Heart right ventricle (tissue), 16 donors: ENCODE measurements around the gene PSMC5. TPM values are rescaled to one million over a fixed set of nuclear protein-coding genes. Genes with fewer than 3 reads are reported as not detected.

Experiments used
- ATAC-seq, 8 donors: fragments of 200-7000 bp; cut with Tn5 transposase; one replicate each; pipeline ENCODE4 v1.9.1; 2020; ENCODE audit warnings: mild to moderate bottlenecking in 8 of 8, moderate library complexity in 8 of 8, moderate number of reproducible peaks in 1 of 8
- DNase-seq, 2 donors: peaks; one replicate each; pipeline ENCODE4 v3.0.0-alpha.2; 2020
- H3K27ac ChIP-seq, 10 donors: fragments of 200-600 bp; sonication (generic) in 2 of 10; one replicate each; pipeline versions ENCODE4 v1.5.0 to v1.8.0; 2020 to 2022; ENCODE audit warnings: mild to moderate bottlenecking in 3 of 10
- H3K27me3 ChIP-seq, 7 donors: fragments of 200-600 bp; one replicate each; pipeline ENCODE4 v1.8.0; 2021 to 2022; ENCODE audit warnings: mild to moderate bottlenecking in 2 of 7
- H3K36me3 ChIP-seq, 9 donors: fragments of 200-600 bp; sonication (generic) in 1 of 9; one replicate each; pipeline versions ENCODE4 v1.5.0 to v1.8.0; 2020 to 2022; ENCODE audit warnings: mild to moderate bottlenecking in 2 of 9
- H3K4me1 ChIP-seq, 9 donors: fragments of 200-600 bp; sonication (generic) in 1 of 9; one replicate each; pipeline versions ENCODE4 v1.5.0 to v1.8.0; 2020 to 2022; ENCODE audit warnings: mild to moderate bottlenecking in 4 of 9
- H3K4me3 ChIP-seq, 10 donors: fragments of 200-600 bp; sonication (generic) in 2 of 10; one replicate each; pipeline versions ENCODE4 v1.5.0 to v1.8.0; 2020 to 2022; ENCODE audit warnings: mild to moderate bottlenecking in 7 of 10, moderate library complexity in 2 of 10
- H3K9me3 ChIP-seq, 11 donors: fragments of 200-600 bp in 10 of 11; sonication (generic) in 2 of 11; one replicate each; pipeline versions ENCODE4 v1.5.0 to v1.8.0; 2013 to 2022; ENCODE audit warnings: mild to moderate bottlenecking in 2 of 11, control low read depth in 1 of 11, moderate library complexity in 1 of 11
- WGBS, 2 donors: extraction: QIAGEN DNeasy Blood & Tissue Kit; methylation state at CpG; one replicate each; pipeline ENCODE4 v1.1.7; 2013; ENCODE audit warnings: inconsistent platforms in 1 of 2; 5-methylcytosine and 5-hydroxymethylcytosine counted together
- intact Hi-C, 10 donors: fragments of 100-400 bp; cut with DNase I; formaldehyde crosslinking; loops; one replicate each; pipeline versions ENCODE4 v1.11.1 to v1.14.2; 2022
- polyA plus RNA-seq, 2 donors: library from polyadenylated mRNA; stranded (reverse); fragments of 200-250 nt; gene quantifications; one replicate each; pipeline ENCODE4 v1.2.3, GENCODE V29; 2013
- total RNA-seq, 10 donors: library from RNA; stranded (reverse); fragmentation: NEBNext Ultra II Directional in 3 of 10; extraction: Animal tissue kit (Norgen Biotek cat#: 25700) in 3 of 10; gene quantifications; one replicate each; pipeline versions ENCODE4 v1.2.1 to v1.2.4, GENCODE V29; 2021 to 2023
- TF ChIP-seq, protein P1 (sequence below), 9 donors: fragments of 200-600 bp; sonication (generic) in 2 of 9; IDR thresholded peaks; one replicate each; pipeline versions ENCODE4 v1.5.0 to v1.8.0; 2021 to 2022; ENCODE audit warnings: antibody characterized with exemption in 9 of 9, mild to moderate bottlenecking in 5 of 9, moderate library complexity in 1 of 9
- donor health status: Arrhythmogenic right ventricular cardiomyopathy.
- donor health status: ischemic (EF 13 %, LVEDD 7.1; RV severe dilation, severe dysfunction).
- donor health status: healthy with polysubstance abuse.
- donor health status: DM: no; HTN: yes; CAD: no.
- donor health status: DM: no; HTN: no; CAD: no.
- donor health status: ischemic (EF 25% LVEDD 6.9; RV normal size, moderate dysfunction).
- donor health status: ischemic (EF 25% LVEDD 5.7; RV mildly dilated, moderate dysfunction).
- donor health status: healthy.
- donor health status: DM: yes; HTN: yes; CAD: no.
- donor health status: Ischemic cardiomyopathy.
- donor health status: ischemic (EF 35%, LVEDD 5.7; RV mildly dilated, moderate dysfunction).
- donor health status: nonischemic (EF 11% LVEDD 7.7; RV severe dilation, severe dysfunction).
- donor health status: DM: yes; HTN: yes; CAD: no.
- donor health status: PGD.
- donor health status: ischemic (EF 29% LVEDD 5.4; RV normal size, mild dysfunction).
- donor health status: nonischemic (EF 23%, LVEDD 6.1; RV moderate dilation, normal function).

PSMC5 gene
- total and polyA plus RNA-seq, 12 donors, result 92.9 to 228 (median 122) TPM

DNA sequence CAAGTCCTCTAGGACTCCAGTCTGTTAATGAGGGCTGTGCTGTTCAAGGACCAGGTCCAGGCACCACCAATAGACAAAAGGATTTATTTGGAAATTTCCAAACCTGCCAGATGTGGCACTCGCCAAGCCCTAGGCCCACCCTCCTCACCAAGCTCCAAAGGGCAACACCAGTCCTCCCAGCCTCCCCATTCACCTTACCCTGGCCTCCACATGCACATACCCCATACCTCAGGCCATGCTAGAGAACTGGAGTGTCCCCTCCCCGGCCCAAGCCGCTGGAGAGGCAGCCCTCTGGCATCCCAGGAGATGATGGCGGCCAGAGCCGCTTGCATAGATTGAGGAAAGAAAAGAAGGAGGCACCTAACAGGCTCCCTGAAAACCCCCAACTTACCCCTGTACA is 4.8 kb downstream of the PSMC5 start:
- WGBS, 2 donors, result 86 to 89% methylated on average over 5 of the region's 5 CpGs
- no peaks in the 10 kb centered on the region for H3K27me3 ChIP-seq
- peaks cover 4 to 84% (median 66%) of the 10 kb centered on the region in 9 donors for H3K36me3 ChIP-seq
- peak overlapping the region in 1 of 10 donors; percentile 5 for H3K27ac ChIP-seq
- DNase-seq, result no peak
- peaks cover 5 to 32% (median 20%) of the 10 kb centered on the region in 9 donors for H3K4me1 ChIP-seq
- intact Hi-C loops, result loop anchor here in 1 of 10 donors (10.0 kb wide), 1 partner anchor 137 kb away; no protein-coding TSS in a partner anchor
- TF ChIP-seq, protein P1, sequence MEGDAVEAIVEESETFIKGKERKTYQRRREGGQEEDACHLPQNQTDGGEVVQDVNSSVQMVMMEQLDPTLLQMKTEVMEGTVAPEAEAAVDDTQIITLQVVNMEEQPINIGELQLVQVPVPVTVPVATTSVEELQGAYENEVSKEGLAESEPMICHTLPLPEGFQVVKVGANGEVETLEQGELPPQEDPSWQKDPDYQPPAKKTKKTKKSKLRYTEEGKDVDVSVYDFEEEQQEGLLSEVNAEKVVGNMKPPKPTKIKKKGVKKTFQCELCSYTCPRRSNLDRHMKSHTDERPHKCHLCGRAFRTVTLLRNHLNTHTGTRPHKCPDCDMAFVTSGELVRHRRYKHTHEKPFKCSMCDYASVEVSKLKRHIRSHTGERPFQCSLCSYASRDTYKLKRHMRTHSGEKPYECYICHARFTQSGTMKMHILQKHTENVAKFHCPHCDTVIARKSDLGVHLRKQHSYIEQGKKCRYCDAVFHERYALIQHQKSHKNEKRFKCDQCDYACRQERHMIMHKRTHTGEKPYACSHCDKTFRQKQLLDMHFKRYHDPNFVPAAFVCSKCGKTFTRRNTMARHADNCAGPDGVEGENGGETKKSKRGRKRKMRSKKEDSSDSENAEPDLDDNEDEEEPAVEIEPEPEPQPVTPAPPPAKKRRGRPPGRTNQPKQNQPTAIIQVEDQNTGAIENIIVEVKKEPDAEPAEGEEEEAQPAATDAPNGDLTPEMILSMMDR (IDR thresholded peaks at IDR 0.05), result no peak
- no peaks in the 10 kb centered on the region for H3K9me3 ChIP-seq
- ATAC-seq, result no peak
- no peak overlapping the region for H3K4me3 ChIP-seq

DNA sequence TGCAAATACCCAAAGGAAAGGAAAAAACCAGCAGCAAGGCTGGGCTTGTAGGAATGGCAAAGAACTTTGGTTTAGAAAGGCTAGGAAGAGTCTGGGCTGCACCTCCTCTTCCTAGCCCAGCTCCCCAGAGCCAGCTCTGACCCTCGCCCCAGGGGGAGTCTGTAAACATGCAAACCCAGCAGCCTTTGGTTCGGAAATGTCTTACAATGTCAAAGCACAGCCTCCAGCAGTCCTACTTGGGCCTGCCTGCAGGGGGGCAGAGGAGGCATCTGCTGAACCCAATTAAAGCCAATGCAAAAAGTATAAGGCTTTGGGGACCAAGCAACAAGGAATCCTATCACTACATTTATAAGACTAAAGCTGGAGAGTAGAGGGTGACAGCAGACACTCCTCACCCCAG is 5.2 kb downstream of the PSMC5 start:
- Histone ChIP-seq H3K9me3 (no peaks in the 10 kb centered on the region), H3K4me1 (peaks cover 5 to 35% (median 22%) of the 10 kb centered on the region in 9 donors), H3K27ac (no peak overlapping the region), H3K4me3 (no peak overlapping the region), H3K36me3 (peaks cover 4 to 88% (median 66%) of the 10 kb centered on the region in 9 donors), H3K27me3 (no peaks in the 10 kb centered on the region)
- intact Hi-C loops, result loop anchor here in 1 of 10 donors (10.0 kb wide), 1 partner anchor 138 kb away; no protein-coding TSS in a partner anchor
- DNase-seq, result no peak
- ATAC-seq, result no peak
- WGBS, 2 donors, result 75 to 83% methylated on average over 2 of the region's 2 CpGs
- TF ChIP-seq, protein P1 (IDR thresholded peaks at IDR 0.05), result no peak

DNA sequence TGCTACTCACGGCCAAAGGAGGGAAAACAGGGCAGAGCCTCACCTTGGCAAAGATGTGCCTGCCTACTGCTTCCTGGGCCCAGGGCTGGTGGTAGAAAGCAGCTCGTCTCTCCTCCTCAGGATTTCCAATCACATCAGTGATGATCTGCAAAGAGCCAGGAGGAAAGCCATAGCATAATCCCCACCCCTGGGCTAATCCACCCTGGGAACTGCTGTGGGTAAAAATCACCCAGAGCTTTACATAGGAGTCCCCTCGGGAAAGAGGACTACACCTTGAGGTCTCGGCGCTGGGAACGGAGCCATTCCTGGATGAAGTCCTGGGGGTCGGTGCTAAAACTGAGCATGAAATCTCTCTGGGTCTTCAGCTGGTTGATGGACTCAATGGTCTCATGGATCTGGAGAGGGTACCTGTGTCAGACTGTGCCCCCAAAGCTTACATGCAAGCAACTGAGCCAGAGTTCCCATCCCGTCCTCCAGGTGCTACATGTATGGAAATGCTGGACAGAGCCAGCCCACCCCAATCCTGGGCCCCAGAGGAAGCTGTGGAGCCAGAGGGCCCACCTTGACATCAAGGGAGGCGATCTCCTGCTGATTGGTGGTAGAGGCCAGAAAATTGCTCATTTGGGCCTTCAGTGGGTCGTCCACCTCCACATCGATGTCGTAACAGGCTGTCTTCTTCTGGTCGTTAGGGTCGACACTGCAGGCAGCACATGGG is 6.0 kb downstream of the PSMC5 start:
- WGBS, 2 donors, result 81 to 86% methylated on average over 14 of the region's 14 CpGs
- Histone ChIP-seq H3K9me3 (no peaks in the 10 kb centered on the region), H3K27ac (no peak overlapping the region), H3K4me3 (no peak overlapping the region), H3K4me1 (peaks cover 12 to 40% (median 22%) of the 10 kb centered on the region in 9 donors), H3K27me3 (no peaks in the 10 kb centered on the region), H3K36me3 (peaks cover 4 to 92% (median 66%) of the 10 kb centered on the region in 9 donors)
- intact Hi-C loops, result loop anchor here in 1 of 10 donors (10.0 kb wide), 1 partner anchor 138 kb away; no protein-coding TSS in a partner anchor
- ATAC-seq (no peak), DNase-seq (no peak)
- TF ChIP-seq, protein P1 (IDR thresholded peaks at IDR 0.05), result no peak

DNA sequence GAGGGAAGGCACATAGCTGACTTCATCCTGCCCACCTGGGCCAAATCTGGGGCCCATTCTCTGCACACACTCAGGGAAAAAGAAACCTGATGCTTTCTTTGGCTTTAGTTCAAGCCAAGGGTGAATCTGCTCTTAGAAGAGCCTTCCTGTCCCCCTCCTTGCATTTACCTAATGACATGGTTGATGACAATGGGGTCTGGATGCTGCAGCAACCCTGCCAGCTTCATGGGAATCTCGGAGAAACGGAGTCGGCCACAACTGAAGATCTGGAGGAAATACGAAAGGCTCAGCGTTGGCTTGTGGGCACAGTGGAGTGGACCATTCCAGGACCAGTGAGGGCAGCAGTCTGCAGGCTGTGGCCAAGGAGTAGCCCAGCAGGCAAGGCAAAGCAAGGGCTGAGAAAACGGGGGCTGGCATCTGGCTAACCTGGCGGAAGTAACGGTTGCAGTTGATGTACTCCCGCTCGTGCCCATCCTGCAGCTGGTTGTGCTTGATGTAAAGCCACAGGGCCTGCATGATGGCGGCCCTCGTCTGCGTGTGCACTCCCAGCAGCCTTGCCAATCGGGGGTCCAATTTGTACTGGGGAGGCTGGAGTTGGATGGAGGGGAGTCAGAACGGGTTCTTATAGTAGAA is 6.6 kb downstream of the PSMC5 start:
- Histone ChIP-seq H3K27me3 (no peaks in the 10 kb centered on the region), H3K36me3 (peaks cover 4 to 90% (median 64%) of the 10 kb centered on the region in 9 donors), H3K4me1 (peaks cover 12 to 40% (median 22%) of the 10 kb centered on the region in 9 donors), H3K27ac (no peak overlapping the region), H3K9me3 (no peaks in the 10 kb centered on the region), H3K4me3 (no peak overlapping the region)
- WGBS, 2 donors, result 91 to 92% methylated on average over 15 of the region's 15 CpGs
- intact Hi-C loops, result loop anchor here in 1 of 10 donors (10.0 kb wide), 1 partner anchor 139 kb away; no protein-coding TSS in a partner anchor
- DNase-seq (no peak), ATAC-seq (no peak)
- TF ChIP-seq, protein P1 (IDR thresholded peaks at IDR 0.05), result no peak
